ENCODE results near the gene COL11A1. TPM values are rescaled to one million over a fixed set of nuclear protein-coding genes. Genes with fewer than 3 reads are reported as not detected.

The COL11A1 gene
- polyA plus RNA-seq, 2 of the 4 experiments (the other 2 are of a cell fraction): 6.8 to 13.6 TPM

DNA sequence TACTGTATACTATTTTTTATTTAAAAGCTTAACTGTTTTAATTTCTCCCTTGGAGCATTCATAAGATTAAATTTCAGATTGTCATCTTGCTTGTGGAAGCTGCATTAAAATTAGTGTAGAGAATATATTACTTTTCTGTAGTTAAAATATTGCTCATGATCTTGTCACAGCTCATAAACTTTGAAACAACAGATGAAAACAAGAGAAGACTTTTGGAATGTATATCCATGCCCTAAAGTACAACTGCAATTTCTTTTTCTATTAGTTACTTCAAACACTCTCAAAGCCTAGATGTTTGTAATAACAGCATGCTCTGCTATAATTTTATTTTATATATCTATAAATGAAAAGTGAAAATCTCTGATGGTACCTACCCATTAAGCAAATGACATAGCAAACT is 155.9 kb downstream of the COL11A1 start:
- TF ChIP-seq ZSCAN20 (CRISPR knock-in tag; IDR thresholded peaks at IDR 0.05) (no peak), FOSL2 (IDR thresholded peaks at IDR 0.05) (no peak), FOSL2 (CRISPR knock-in tag; IDR thresholded peaks at IDR 0.05) (no peak), BCL3 (IDR thresholded peaks at IDR 0.05) (no peak), HDAC2 (IDR thresholded peaks at IDR 0.05) (no peak), ATOH8 (CRISPR knock-in tag; IDR thresholded peaks at IDR 0.05; ENCODE audit: low read depth) (no peak), HOXB13 (CRISPR knock-in tag; IDR thresholded peaks at IDR 0.05; ENCODE audit: low read depth) (no peak), SREBF2 (IDR thresholded peaks at IDR 0.05) (no peak)
- TF ChIP-seq, protein P1, sequence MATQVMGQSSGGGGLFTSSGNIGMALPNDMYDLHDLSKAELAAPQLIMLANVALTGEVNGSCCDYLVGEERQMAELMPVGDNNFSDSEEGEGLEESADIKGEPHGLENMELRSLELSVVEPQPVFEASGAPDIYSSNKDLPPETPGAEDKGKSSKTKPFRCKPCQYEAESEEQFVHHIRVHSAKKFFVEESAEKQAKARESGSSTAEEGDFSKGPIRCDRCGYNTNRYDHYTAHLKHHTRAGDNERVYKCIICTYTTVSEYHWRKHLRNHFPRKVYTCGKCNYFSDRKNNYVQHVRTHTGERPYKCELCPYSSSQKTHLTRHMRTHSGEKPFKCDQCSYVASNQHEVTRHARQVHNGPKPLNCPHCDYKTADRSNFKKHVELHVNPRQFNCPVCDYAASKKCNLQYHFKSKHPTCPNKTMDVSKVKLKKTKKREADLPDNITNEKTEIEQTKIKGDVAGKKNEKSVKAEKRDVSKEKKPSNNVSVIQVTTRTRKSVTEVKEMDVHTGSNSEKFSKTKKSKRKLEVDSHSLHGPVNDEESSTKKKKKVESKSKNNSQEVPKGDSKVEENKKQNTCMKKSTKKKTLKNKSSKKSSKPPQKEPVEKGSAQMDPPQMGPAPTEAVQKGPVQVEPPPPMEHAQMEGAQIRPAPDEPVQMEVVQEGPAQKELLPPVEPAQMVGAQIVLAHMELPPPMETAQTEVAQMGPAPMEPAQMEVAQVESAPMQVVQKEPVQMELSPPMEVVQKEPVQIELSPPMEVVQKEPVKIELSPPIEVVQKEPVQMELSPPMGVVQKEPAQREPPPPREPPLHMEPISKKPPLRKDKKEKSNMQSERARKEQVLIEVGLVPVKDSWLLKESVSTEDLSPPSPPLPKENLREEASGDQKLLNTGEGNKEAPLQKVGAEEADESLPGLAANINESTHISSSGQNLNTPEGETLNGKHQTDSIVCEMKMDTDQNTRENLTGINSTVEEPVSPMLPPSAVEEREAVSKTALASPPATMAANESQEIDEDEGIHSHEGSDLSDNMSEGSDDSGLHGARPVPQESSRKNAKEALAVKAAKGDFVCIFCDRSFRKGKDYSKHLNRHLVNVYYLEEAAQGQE (IDR thresholded peaks at IDR 0.05): no peak
- POLR2A ChIA-PET: no interaction called here
- DNase-seq (ENCODE audit: low read depth in 1 of 2, low spot score in 1 of 2) (no peak), ATAC-seq (no peak), FAIRE-seq (no peak)
- Histone ChIP-seq H3K4me2 (no peak overlapping the region), H3K9me3 (no peaks in the 10 kb centered on the region), H3K4me1 (no peaks in the 10 kb centered on the region), H3K27ac (no peak overlapping the region), H3K4me3 (no peak overlapping the region)
- CTCF ChIA-PET: no interaction called here

DNA sequence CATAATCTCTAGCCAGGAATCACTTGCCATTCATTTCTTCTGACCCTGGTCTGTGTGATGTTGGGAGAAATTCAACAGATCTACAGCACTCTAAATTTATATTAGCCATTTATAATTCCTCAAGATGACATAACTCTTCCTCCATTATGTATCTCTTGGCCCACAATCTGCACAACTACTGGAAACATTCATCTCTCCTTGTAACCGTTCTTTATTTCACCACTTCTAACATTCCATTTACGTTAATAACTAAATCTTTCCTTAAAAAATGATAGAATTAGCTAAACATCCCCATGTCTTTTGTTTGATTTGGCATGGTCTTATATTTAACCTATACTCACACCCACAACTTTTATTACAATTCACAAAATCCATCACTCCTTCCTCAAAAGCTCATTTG is 166.0 kb downstream of the COL11A1 start:
- CTCF ChIA-PET: no interaction called here
- DNase-seq (ENCODE audit: low read depth in 1 of 2, low spot score in 1 of 2) (no peak), FAIRE-seq (no peak), ATAC-seq (no peak)
- no peak overlapping the region for H3K4me3 ChIP-seq
- TF ChIP-seq CBX8 (IDR thresholded peaks at IDR 0.05) (no peak), ESRRA (IDR thresholded peaks at IDR 0.05; ENCODE audit: borderline replicate concordance, low read length) (no peak), CHD4 (IDR thresholded peaks at IDR 0.05; ENCODE audit: borderline replicate concordance) (no peak), RAD21 (conservative IDR thresholded peaks at IDR 0.05 in 1 of 2, IDR thresholded peaks at IDR 0.05 in 1 of 2) (no peak), HOXB5 (CRISPR knock-in tag; IDR thresholded peaks at IDR 0.05) (no peak), RARB (CRISPR knock-in tag; IDR thresholded peaks at IDR 0.05) (no peak), HOXB13 (CRISPR knock-in tag; IDR thresholded peaks at IDR 0.05; ENCODE audit: low read depth) (no peak)
- TF ChIP-seq, protein P2, sequence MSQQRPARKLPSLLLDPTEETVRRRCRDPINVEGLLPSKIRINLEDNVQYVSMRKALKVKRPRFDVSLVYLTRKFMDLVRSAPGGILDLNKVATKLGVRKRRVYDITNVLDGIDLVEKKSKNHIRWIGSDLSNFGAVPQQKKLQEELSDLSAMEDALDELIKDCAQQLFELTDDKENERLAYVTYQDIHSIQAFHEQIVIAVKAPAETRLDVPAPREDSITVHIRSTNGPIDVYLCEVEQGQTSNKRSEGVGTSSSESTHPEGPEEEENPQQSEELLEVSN (IDR thresholded peaks at IDR 0.05; ENCODE audit: borderline replicate concordance, low read depth): no peak
- TF ChIP-seq, protein P3, sequence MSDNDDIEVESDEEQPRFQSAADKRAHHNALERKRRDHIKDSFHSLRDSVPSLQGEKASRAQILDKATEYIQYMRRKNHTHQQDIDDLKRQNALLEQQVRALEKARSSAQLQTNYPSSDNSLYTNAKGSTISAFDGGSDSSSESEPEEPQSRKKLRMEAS (IDR thresholded peaks at IDR 0.05): no peak
- H3K27ac ChIP-seq: no peak overlapping the region
- no peak overlapping the region for H3K4me2 ChIP-seq
- H3K4me1 ChIP-seq: no peaks in the 10 kb centered on the region
- no peaks in the 10 kb centered on the region for H3K9me3 ChIP-seq
- POLR2A ChIA-PET: no interaction called here
- WGBS (ENCODE audit: missing lambda C conversion rate): 23% methylated on average over 2 of the region's 2 CpGs

DNA sequence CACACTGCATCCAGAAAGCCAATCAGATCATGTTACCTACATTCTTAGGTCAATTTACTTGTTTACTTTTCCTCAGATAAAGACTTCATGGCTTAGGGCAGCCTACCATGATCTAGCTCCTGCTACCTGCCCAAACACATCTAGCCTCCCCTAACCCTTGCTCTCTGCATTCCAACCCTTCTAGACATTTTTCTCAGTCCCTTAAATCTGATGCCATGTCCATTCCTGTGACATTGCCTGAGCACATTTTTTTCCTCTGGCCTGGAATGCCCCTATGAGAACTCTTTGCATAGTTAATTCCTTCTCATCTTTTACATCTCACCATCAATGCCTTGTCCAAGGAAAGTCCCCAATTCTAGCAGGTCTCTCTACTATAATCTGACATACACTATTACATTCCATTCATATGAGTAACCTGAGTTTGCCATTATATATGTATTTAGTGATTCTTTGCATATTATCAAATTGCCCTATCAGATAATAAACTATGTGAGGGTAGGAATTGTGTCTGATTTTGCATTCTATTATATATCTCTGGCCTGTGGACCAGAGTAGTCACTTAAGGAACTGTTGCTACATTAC is 166.9 kb downstream of the COL11A1 start:
- TF ChIP-seq FOSB (CRISPR knock-in tag; IDR thresholded peaks at IDR 0.05): no peak
- TF ChIP-seq KDM5A (IDR thresholded peaks at IDR 0.05): no peak
- TF ChIP-seq ZSCAN20 (CRISPR knock-in tag; IDR thresholded peaks at IDR 0.05): no peak
- no peak for TF ChIP-seq KDM1A (IDR thresholded peaks at IDR 0.05; ENCODE audit: low read depth)
- FAIRE-seq: no peak
- ATAC-seq: no peak
- POLR2A ChIA-PET: no interaction called here
- peak in 1 of 2 experiments; percentile 0 for DNase-seq (ENCODE audit: low read depth in 1 of 2, low spot score in 1 of 2)
- Histone ChIP-seq H3K9me3 (no peaks in the 10 kb centered on the region), H3K4me2 (no peak overlapping the region), H3K4me1 (no peaks in the 10 kb centered on the region), H3K27ac (no peak overlapping the region), H3K4me3 (no peak overlapping the region)
- CTCF ChIA-PET: no interaction called here
